NCI-H146 (cell line): Measurements from ENCODE around the gene CRTAP.
A peak's percentile ranks its signal among the peaks of the same experiment; 100 is the strongest.
"Not testable (repeated sequence)": the region's sequence is repeated elsewhere in the genome, so short reads cannot be mapped to it uniquely, and the experiment has no call there.

Experiments
- DNase-seq: peaks from one replicate; lab custom pipeline; 2025; lab: John Stamatoyannopoulos, UW

Gene CRTAP

GRCh38 chr3:33113772-33114621, at the start of gene CRTAP:
CRTAP (plus strand) TSS chr3:33114014; CDS start chr3:33114078, 64 bp downstream.
- DNase-seq = peak; percentile 74

GRCh38 chr3:33064929-33065328, 48.9 kb upstream of the CRTAP start:
- no peak for DNase-seq

- DNase-seq = no peak
Measured at GRCh38 chr3:33067484-33067883, 46.3 kb upstream of the CRTAP start.

DNA sequence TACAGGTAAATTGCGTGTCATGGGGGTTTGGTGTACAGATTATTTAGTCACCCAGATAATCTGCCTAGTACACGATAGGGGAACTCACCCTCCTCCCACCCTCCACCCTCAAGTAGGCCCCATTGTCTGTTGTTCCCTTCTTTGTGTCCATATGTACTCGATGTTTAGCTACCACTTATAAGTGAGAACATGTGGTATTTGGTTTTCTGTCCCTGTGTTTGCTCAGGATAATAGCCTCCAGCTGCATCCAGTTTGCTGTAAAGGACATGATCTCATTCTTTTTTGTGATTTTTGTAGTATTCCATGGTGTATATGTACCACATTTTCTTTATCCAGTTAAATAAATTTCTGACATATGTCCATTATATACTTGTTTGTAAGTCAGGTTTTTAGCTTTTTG, 44.0 kb upstream of the CRTAP start:
- DNase-seq = peak; percentile 88

DNA sequence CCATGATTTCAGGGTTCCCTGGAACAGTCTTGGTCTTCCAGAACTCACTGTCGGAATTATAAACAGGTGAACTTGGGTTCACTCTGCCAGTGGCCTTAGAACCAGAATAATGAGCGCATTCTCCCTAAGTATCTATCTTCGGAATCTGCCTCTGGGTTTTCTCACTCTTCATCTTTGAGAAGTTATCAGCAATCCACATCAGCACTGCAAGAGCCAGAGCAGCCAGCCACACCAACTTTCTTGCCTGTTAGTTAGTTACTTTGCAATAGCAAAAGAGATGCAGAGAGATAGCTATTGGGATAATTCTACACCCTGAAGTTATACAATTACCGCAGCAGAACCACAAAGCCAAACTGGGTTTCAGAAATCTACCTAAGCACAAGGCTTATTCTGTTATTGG, 42.6 kb upstream of the CRTAP start:
- no peak for DNase-seq

- peak; percentile 44 for DNase-seq
Measured at GRCh38 chr3:33071946-33072345, 41.9 kb upstream of the CRTAP start.

- DNase-seq = peak; percentile 70
Measured at GRCh38 chr3:33074217-33075067, 39.4 kb upstream of the CRTAP start.

DNA sequence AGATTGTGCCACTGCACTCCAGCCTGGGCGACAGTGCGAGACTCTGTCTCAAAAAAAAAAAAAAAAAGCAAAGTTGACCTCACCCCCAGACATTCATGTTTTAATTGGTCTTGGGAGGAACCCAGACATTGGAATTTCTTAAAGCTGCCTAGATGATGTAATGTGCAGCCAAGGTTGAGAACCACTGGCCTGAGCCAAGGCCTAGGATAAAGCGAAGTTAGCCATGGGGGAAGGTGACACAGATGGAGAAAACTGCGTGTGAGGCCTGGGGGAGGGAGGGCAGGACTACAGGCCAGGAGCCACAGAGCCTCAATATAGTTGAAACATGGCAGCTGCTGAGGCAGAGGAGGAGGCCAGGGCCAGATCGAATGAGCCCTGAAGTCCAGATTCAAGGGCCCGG, 37.8 kb upstream of the CRTAP start:
- no peak for DNase-seq

GRCh38 chr3:33076952-33077351, 36.9 kb upstream of the CRTAP start:
- DNase-seq = no peak

DNA sequence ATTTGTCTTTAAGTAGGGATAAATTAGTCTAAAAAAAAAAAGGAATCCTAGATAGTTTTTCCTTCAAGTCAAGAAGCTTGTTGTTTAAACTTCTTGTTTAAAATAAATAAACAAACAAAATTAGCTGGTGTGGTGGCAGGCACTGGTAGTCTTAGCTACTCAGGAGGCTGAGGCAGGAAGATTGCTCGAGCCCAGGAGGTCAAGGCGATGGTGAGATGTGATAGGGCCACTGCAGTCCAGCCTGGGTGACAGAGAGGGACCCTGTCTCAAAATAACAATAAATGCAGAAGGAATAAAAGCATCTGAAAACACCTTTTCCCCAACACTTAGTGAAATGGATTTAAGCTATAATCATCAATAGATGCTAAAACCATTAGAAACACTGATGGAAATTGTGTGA, 35.8 kb upstream of the CRTAP start:
- no peak for DNase-seq

GRCh38 chr3:33079813-33080212, 34.0 kb upstream of the CRTAP start:
- DNase-seq = not testable (repeated sequence)

DNA sequence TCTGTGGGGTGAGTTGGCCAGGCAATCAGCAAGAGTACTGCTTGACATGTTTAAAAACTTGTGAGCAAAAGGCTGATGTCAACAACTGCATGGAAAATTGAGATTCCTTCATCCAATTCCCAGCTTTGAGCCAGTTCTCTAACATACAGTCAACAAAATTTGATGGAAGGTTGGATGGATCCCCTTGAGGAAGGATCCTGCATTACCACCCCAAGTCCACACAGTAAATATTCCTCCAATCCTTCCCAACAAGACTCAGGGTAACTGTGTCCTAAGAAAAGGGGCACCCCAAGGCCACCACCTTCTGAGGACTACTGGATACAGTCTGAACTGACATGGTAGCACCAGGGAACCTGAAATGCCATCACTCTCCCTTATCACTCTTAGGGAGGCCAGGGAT, 32.0 kb upstream of the CRTAP start:
- DNase-seq = no peak

GRCh38 chr3:33083958-33084357, 29.9 kb upstream of the CRTAP start:
- DNase-seq = no peak

- no peak for DNase-seq
Measured at GRCh38 chr3:33088691-33089090, 25.1 kb upstream of the CRTAP start.

- no peak for DNase-seq
Measured at GRCh38 chr3:33089515-33089914, 24.3 kb upstream of the CRTAP start.

DNA sequence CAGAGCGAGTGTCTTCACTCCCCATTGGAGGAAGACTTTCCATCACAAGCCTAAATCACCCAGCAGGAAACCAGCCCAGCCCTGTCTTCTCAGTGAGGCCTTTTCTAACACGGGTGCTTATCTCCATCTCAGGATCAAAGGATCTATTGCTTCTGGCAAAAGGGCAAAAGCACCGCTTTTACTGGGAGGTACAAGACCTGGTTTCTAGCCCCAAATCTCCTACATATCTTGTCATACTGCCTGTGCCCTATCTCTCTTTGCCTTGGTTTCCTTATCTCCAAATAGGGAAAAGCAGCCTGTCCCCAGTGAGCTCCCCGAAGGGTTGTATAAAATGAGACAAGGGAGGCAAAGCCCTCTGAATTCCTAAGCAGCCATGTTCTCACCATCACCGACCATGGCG, 22.1 kb upstream of the CRTAP start:
- no peak for DNase-seq

DNA sequence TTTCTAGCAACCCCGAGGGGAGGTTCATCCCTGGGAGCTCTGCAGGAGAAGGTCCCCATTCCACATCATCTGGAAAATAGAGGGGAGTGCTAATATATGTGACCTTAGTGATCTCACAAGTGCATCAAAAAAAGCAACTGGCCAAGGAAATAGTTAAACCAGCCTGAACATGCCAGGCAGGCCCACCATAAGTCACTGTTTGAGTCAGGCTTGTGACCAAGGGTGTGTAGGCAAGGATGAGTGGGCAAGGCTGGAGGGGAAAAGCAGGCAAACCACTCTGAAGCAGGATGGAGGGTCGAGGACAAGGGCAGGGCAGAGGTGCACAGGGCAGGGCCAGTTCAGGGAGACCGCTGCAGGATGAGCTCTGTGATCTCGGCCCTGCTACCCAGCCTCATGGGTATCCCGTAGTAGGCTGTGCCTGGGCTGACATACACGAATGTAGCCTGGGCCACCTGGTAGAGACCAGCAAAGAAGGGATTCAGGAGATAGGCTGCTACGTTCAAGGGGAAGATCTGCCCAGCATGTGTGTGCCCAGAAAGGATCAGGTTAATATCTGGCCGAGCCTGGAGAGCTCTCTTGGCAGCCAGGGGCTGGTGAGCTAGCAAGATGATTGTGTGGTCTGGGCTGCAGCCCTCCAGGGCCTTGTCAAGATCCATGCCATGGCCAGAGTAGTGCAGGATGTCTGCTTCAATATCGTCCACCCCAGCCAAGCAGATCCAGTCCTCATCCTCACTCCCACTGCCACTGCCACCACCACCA, 21.1 kb upstream of the CRTAP start:
- no peak for DNase-seq

GRCh38 chr3:33093847-33094246, 20.0 kb upstream of the CRTAP start:
- no peak for DNase-seq

GRCh38 chr3:33095436-33095835, 18.4 kb upstream of the CRTAP start:
- DNase-seq = no peak

- peak; percentile 30 for DNase-seq
Measured at GRCh38 chr3:33096093-33096868, 17.5 kb upstream of the CRTAP start.

DNA sequence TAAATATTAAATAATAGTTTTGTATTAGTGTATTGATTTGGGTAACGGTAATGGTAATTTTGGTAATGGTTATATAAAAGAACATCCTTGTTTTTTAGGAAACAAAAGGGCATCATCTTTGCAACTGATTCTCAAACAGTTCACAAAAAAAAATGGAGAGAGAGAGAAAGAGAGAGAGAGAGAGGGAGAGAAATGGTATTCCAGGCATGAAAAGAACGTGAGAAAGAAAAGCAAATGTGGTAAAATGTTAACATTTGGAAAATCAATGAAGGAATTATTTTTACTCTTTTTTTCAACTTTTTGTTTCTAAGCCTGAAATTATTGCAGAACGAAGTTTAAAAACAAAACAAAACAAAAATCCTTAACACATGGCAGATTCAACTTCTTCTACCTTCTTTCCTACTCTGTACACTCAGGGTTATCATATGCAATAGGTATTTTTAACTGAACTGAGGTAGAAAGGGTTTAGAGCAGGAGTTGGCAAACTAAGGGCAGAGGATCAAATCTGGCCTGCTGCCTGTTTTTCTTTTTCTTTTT, 14.6 kb upstream of the CRTAP start:
- DNase-seq = no peak
